ENCODE results near the gene SYNDIG1.

The SYNDIG1 gene

GRCh38 chr20:24675651-24676352 lies 206.4 kb downstream of the SYNDIG1 start:
- no peak overlapping the region for H3K4me3 ChIP-seq (ENCODE audit: low read length)
- no peak overlapping the region for H3K27ac ChIP-seq (ENCODE audit: low read depth, low read length)
- no peaks in the 10 kb centered on the region for H3K27me3 ChIP-seq (ENCODE audit: control insufficient read depth, insufficient read depth, low read length)
- H3K9ac ChIP-seq (ENCODE audit: low read length): no peak overlapping the region
- H3K36me3 ChIP-seq (ENCODE audit: control insufficient read depth, insufficient read depth, low read length): no peaks in the 10 kb centered on the region
- no peaks in the 10 kb centered on the region for H3K4me1 ChIP-seq (ENCODE audit: control insufficient read depth, insufficient read depth, low read length)

DNA sequence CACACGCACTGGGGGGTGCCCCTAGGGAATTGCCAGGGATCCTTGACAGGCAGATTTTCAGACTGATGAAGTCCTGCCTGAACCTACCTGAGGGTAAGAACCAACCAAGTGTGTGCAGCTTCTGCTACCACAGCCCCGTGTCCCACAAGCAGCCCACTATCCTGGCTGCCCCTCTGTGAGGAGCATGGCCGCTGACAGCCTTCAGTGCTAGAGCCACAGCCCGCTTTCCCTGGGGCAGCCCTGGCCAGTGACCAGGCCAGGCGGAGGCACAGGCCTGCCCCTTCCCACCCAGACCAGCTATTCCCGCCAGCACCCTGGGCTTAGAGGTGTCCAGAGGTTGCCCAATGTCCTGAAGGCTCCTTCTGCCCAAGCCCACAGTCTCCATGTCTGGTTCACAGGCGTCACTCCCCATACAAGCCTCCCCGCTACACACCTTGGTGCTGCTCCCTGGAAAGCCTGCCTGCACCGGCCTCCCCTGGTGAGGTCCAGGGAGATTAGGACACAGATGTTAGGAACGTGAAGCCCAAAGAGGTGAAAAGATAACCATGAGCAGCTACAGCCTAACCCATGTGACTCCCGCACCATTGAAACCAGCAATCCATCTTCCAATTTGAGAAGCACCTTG lies 207.0 kb downstream of the SYNDIG1 start:
- no peak overlapping the region for H3K27ac ChIP-seq (ENCODE audit: low read depth, low read length)
- H3K9ac ChIP-seq (ENCODE audit: low read length): no peak overlapping the region
- H3K4me1 ChIP-seq (ENCODE audit: control insufficient read depth, insufficient read depth, low read length): no peaks in the 10 kb centered on the region
- H3K36me3 ChIP-seq (ENCODE audit: control insufficient read depth, insufficient read depth, low read length): no peaks in the 10 kb centered on the region
- no peak overlapping the region for H3K4me3 ChIP-seq (ENCODE audit: low read length)
- no peaks in the 10 kb centered on the region for H3K27me3 ChIP-seq (ENCODE audit: control insufficient read depth, insufficient read depth, low read length)

DNA sequence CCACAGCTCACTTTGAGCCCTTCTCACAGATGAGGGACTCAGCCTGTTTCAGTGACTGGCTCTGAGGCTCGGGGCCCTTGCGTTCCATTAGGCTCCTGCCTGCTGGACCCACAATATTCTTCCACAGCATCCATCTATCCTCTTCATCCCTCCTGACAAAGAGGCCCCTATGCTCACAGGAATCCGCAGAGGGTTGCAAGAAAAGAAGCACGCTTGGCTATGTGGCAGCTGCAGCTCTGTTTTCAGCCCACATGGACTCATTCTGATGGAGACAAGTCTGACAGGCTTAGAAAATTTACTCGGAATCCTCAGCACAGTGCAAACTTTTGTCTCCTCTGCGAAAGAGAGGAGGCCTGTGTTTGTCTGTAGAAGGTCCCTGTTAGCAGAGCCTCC lies 207.5 kb downstream of the SYNDIG1 start:
- no peaks in the 10 kb centered on the region for H3K4me1 ChIP-seq (ENCODE audit: control insufficient read depth, insufficient read depth, low read length)
- no peak overlapping the region for H3K4me3 ChIP-seq (ENCODE audit: low read length)
- H3K27me3 ChIP-seq (ENCODE audit: control insufficient read depth, insufficient read depth, low read length): no peaks in the 10 kb centered on the region
- H3K27ac ChIP-seq (ENCODE audit: low read depth, low read length): no peak overlapping the region
- H3K9ac ChIP-seq (ENCODE audit: low read length): no peak overlapping the region
- no peaks in the 10 kb centered on the region for H3K36me3 ChIP-seq (ENCODE audit: control insufficient read depth, insufficient read depth, low read length)

GRCh38 chr20:24677626-24678315 lies 208.3 kb downstream of the SYNDIG1 start:
- no peak overlapping the region for H3K9ac ChIP-seq (ENCODE audit: low read length)
- H3K27ac ChIP-seq (ENCODE audit: low read depth, low read length): no peak overlapping the region
- no peaks in the 10 kb centered on the region for H3K36me3 ChIP-seq (ENCODE audit: control insufficient read depth, insufficient read depth, low read length)
- no peaks in the 10 kb centered on the region for H3K4me1 ChIP-seq (ENCODE audit: control insufficient read depth, insufficient read depth, low read length)
- no peak overlapping the region for H3K4me3 ChIP-seq (ENCODE audit: low read length)
- H3K27me3 ChIP-seq (ENCODE audit: control insufficient read depth, insufficient read depth, low read length): no peaks in the 10 kb centered on the region

- no peaks in the 10 kb centered on the region for H3K36me3 ChIP-seq (ENCODE audit: control insufficient read depth, insufficient read depth, low read length)
- no peak overlapping the region for H3K27ac ChIP-seq (ENCODE audit: low read depth, low read length)
- H3K4me1 ChIP-seq (ENCODE audit: control insufficient read depth, insufficient read depth, low read length): no peaks in the 10 kb centered on the region
Observed at GRCh38 chr20:24678351-24679106, 209.1 kb downstream of the SYNDIG1 start.

DNA sequence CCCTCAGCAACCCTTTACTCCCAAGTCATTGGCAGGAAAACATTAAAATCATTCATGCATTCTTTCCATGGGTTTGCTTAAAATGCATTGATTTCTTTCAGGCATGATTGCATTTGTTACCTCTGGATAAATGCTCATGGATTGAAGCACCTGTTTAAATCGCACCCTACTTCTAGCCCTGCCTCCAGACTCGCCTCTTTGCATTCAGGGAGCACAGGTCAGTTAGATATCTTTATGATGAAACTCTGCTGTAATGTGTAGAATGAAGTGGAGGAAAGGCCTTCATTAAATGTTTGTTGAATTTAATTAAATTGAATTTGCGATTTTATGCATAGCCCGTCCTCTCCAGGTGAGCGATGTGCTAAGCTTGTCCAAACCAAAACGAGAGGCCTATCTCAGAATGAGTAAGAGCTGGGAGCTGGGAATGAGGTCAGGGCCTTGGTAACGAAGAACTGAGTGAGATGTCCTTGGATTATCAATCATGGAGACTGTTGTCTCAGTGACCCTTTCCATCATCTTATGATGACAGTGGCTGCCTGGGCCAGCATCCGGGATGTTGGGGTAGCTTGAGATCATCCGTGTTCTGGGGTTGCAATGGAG lies 210.1 kb downstream of the SYNDIG1 start:
- H3K4me1 ChIP-seq (ENCODE audit: control insufficient read depth, insufficient read depth, low read length): no peaks in the 10 kb centered on the region
- no peak overlapping the region for H3K9ac ChIP-seq (ENCODE audit: low read length)
- H3K27ac ChIP-seq (ENCODE audit: low read depth, low read length): no peak overlapping the region
- H3K36me3 ChIP-seq (ENCODE audit: control insufficient read depth, insufficient read depth, low read length): no peaks in the 10 kb centered on the region
- no peaks in the 10 kb centered on the region for H3K27me3 ChIP-seq (ENCODE audit: control insufficient read depth, insufficient read depth, low read length)
- H3K4me3 ChIP-seq (ENCODE audit: low read length): no peak overlapping the region

More at GRCh38 chr20:24678351-24679106, 209.1 kb downstream of the SYNDIG1 start:
- no peak overlapping the region for H3K9ac ChIP-seq (ENCODE audit: low read length)
- no peaks in the 10 kb centered on the region for H3K27me3 ChIP-seq (ENCODE audit: control insufficient read depth, insufficient read depth, low read length)
- H3K4me3 ChIP-seq (ENCODE audit: low read length): no peak overlapping the region

- Histone ChIP-seq H3K4me1 (ENCODE audit: control insufficient read depth, insufficient read depth, low read length) (no peaks in the 10 kb centered on the region), H3K27me3 (ENCODE audit: control insufficient read depth, insufficient read depth, low read length) (no peaks in the 10 kb centered on the region), H3K9ac (ENCODE audit: low read length) (no peak overlapping the region), H3K27ac (ENCODE audit: low read depth, low read length) (no peak overlapping the region), H3K4me3 (ENCODE audit: low read length) (no peak overlapping the region), H3K36me3 (ENCODE audit: control insufficient read depth, insufficient read depth, low read length) (no peaks in the 10 kb centered on the region)
Observed at GRCh38 chr20:24681634-24682495, 212.4 kb downstream of the SYNDIG1 start.

DNA sequence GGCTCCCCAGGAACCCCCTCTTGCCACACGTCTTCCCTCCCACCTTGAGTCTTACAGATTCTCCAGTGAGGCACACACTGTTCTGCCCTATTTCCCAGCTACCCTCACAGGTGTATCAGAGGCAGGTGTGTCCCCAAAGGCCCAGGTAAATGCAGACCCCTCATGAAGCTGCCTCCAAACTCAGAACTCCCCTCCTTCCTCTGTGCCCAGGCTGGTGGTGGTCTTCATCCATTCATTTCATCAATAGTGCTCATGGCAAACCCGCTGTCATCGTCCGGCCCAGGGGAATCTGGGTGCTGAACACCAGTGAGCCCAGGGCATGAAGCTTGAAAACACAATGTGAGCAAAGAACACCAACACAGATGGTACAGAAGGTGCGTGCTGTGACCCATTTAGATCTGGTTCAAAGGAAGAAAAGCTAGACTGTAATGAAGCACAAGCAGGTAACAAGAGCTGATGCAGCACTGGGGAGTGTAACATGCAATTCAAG lies 213.1 kb downstream of the SYNDIG1 start:
- Histone ChIP-seq H3K4me1 (ENCODE audit: control insufficient read depth, insufficient read depth, low read length) (no peaks in the 10 kb centered on the region), H3K4me3 (ENCODE audit: low read length) (no peak overlapping the region)

GRCh38 chr20:24683676-24684075 lies 214.2 kb downstream of the SYNDIG1 start:
- Histone ChIP-seq H3K4me3 (ENCODE audit: low read length) (no peak overlapping the region), H3K9ac (ENCODE audit: low read length) (no peak overlapping the region), H3K4me1 (ENCODE audit: control insufficient read depth, insufficient read depth, low read length) (no peaks in the 10 kb centered on the region), H3K27me3 (ENCODE audit: control insufficient read depth, insufficient read depth, low read length) (no peaks in the 10 kb centered on the region), H3K36me3 (ENCODE audit: control insufficient read depth, insufficient read depth, low read length) (no peaks in the 10 kb centered on the region), H3K27ac (ENCODE audit: low read depth, low read length) (no peak overlapping the region)

More for the DNA sequence above, 213.1 kb downstream of the SYNDIG1 start:
- no peak overlapping the region for H3K9ac ChIP-seq (ENCODE audit: low read length)
- H3K36me3 ChIP-seq (ENCODE audit: control insufficient read depth, insufficient read depth, low read length): no peaks in the 10 kb centered on the region
- H3K27me3 ChIP-seq (ENCODE audit: control insufficient read depth, insufficient read depth, low read length): no peaks in the 10 kb centered on the region
- H3K27ac ChIP-seq (ENCODE audit: low read depth, low read length): no peak overlapping the region

DNA sequence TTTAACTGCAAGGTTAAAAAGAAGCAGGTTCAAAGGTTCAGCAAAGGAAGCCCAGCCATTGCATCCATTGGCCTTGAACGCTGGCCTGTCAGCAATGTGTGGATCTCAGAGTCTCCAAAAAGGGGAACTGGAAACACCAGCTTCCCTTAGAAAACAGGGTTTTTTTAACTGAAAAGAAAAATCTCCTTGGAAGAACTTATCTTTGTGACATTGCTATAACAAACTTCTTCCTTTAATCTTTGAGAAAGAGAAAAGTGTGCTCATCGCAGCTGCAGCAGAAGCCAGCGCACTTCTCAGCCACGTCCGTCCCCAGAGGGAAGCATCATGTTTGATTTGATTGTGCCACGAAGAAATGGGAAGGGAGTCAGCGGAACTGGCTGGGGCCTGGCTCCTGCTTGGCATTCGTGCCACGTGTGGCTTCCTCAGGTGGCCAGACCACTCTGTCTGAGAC lies 215.0 kb downstream of the SYNDIG1 start:
- H3K27ac ChIP-seq (ENCODE audit: low read depth, low read length): no peak overlapping the region
- no peak overlapping the region for H3K9ac ChIP-seq (ENCODE audit: low read length)
- no peaks in the 10 kb centered on the region for H3K4me1 ChIP-seq (ENCODE audit: control insufficient read depth, insufficient read depth, low read length)
- H3K27me3 ChIP-seq (ENCODE audit: control insufficient read depth, insufficient read depth, low read length): no peaks in the 10 kb centered on the region
- no peak overlapping the region for H3K4me3 ChIP-seq (ENCODE audit: low read length)
- H3K36me3 ChIP-seq (ENCODE audit: control insufficient read depth, insufficient read depth, low read length): no peaks in the 10 kb centered on the region

DNA sequence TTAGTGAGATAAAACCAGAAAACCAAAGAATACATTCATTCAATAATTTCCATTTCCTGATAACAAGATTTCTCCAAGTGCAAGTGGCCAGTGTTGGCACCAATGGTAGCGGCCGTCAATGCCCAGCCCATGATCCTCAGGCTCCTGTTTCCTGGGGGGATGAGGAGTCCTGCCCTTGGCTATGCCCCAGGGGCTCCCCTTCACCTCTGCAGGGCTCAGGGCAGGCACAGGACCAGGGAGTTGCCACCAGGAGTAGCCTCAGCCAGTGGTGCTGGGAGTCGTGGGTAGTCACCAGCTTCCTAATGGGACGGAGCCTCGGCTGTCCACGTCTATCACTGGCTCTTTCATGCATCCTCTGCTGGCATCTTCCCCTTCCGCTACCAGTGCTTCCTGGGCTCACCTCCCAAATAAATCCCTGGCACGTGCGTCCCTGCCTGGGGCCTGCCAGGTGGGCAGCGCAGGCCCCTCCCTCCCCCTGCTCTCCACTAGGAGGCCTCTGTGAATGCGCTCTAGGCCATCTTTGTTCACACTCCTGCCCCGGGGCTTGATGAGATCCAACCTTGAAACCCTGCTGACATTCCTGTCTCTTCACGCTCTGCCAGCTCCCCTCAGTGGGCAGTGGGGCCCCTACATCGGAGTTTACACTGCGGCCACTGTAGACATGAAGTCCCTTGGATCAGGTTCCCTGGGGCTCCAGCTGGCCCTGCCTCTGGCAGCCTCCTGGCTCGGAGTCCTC lies 215.7 kb downstream of the SYNDIG1 start:
- H3K27me3 ChIP-seq (ENCODE audit: control insufficient read depth, insufficient read depth, low read length): no peaks in the 10 kb centered on the region
- H3K9ac ChIP-seq (ENCODE audit: low read length): no peak overlapping the region
- no peaks in the 10 kb centered on the region for H3K4me1 ChIP-seq (ENCODE audit: control insufficient read depth, insufficient read depth, low read length)
- no peak overlapping the region for H3K4me3 ChIP-seq (ENCODE audit: low read length)
- H3K36me3 ChIP-seq (ENCODE audit: control insufficient read depth, insufficient read depth, low read length): no peaks in the 10 kb centered on the region
- no peak overlapping the region for H3K27ac ChIP-seq (ENCODE audit: low read depth, low read length)
